ENCODE data around the gene FRMD4A.
"Not testable (repeated sequence)": the region's sequence is repeated elsewhere in the genome, so short reads cannot be mapped to it uniquely, and the experiment has no call there.

FRMD4A gene

DNA sequence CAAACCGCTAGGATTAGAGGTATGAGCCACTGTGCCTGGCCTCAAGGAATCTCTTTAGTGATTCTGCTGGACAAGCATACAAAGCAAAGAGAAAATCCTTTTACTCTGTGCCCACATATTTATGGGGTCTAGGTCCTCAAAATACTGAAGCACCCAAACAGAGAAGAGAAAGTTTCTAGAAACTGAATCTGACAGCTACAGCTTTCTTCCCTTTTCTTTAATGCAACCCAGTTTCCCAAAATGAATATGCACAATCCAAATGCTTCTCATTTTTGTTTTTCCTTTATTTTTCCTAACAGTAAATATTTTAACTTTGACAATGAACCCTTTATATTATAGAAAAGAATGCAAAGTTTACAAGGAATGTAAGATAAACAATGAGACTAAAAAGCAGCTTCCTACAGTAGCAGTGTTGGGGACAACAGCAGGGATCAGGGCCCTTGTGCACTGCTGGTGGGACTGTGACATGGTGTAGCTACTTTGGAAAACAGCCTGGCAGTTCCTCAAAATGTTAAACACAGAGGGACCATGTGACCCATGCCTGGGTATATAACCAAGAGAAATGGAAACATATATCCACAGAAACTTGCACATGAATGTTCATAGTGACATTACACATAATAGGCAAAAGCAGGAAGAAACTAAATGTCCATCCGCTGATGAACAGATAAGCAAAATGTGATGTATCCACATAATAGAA, 418.8 kb downstream of the FRMD4A start:
- DNase-seq (ENCODE audit: low read depth) = no peak

DNA sequence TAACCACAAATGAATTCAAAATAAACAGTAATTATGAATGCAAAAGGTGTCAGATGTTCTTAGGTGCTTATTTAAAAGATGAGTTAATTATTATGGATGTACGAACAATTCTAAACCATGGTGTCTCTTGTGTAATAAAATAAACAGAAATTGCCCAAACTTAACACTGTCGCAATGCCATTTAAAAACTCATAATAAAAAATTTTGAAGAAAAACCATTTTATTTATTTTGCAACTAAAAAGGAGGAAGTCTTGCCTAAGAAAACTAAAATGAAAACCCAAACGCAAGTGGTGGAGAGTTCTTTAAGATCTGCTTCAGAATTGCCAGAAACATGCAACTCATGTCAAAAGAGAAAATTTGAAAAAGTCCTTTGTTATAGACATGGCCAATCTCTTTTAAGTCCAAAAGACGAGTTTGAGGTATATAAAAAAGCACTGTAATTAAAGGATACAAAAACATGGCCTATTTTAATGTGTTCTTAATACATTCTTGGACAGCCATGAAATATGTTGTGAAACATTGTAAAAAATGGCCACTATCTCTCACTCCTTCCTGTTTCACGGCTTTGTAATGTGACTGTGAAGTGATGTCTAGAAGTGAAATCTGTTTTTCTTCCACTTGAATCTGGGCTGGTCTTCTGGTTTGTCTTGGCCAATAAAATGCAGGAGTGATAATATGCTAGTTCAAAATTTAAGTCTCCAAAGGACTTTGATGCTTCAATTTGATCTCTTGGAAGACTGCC, 421.0 kb downstream of the FRMD4A start:
- no peak for DNase-seq (ENCODE audit: low read depth)

DNA sequence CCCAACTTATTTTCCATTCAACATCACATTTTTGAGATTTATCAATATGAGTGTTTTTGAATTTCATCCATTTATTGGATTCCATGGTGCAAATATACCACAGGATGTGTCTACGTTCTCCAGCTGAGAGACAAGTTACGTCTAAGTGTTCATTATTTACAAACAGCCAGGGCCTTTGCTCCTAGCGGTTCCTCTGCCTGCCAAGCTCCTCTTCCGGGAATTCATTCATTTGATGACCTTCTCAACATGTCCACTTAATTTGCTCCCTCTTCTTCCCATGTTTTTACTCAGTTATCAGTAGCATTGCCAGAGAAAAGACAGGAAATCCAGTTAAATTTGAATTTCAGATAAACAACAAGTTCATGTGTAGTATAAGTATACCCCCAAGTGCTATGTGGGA, 422.2 kb downstream of the FRMD4A start:
- no peak for DNase-seq (ENCODE audit: low read depth)

DNA sequence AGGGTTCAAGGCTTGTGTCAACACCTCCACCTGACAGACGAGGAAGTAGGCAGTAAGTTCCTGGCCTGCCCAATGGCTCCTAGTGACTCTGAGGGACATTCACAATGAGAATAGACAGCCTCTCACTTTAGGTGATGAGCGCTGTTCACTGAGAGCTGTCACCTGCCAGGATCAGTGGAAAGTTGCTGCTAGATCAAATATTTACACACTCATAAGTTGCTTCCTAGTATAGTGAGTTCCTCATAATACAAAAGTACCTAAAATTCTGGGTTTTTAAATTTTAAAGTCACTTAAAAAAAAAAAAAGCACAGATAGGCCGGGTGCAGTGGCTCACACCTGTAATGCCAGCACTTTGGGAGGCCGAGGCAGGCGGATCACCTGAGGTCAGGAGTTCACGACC, 423.2 kb downstream of the FRMD4A start:
- no peak for DNase-seq (ENCODE audit: low read depth)

DNA sequence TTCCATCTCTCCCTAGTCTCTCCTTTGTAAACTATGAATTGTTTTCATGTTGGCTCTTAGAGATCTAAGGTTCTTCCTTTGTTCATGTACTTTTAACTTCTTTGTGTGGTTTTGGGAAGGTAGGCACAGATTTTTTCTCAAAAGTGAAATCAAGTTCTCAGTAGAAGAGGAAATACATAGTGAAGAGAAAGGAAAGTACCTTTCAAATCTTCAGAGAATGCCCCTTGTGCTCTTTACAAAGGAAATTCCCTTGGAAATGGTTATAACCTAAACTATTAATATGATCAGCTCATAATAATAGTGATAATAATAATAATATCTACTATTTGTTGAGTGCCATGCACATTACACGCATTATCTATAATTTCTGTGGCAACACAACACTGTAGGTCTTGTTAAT, 425.4 kb downstream of the FRMD4A start:
- no peak for DNase-seq (ENCODE audit: low read depth)

DNA sequence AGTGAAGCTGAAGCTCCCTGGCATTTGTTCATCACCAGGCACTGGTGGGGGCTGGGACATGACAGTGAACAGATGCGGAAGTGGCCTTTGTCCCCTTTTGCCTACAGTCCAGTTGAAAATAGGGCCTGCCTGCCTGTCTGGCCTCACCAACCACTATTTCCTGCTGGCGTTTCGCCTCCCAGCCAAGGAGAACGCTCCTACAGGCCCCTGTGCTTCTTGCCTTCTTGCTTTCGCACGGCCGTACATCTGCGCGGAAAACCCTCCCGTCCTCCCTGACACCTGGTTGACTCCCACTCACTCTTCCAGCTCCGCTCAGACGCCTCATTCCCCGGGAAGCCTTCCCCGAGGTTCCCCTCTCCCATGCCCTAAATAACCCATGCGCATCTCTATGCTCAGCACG, 426.7 kb downstream of the FRMD4A start:
- no peak for DNase-seq (ENCODE audit: low read depth)

DNA sequence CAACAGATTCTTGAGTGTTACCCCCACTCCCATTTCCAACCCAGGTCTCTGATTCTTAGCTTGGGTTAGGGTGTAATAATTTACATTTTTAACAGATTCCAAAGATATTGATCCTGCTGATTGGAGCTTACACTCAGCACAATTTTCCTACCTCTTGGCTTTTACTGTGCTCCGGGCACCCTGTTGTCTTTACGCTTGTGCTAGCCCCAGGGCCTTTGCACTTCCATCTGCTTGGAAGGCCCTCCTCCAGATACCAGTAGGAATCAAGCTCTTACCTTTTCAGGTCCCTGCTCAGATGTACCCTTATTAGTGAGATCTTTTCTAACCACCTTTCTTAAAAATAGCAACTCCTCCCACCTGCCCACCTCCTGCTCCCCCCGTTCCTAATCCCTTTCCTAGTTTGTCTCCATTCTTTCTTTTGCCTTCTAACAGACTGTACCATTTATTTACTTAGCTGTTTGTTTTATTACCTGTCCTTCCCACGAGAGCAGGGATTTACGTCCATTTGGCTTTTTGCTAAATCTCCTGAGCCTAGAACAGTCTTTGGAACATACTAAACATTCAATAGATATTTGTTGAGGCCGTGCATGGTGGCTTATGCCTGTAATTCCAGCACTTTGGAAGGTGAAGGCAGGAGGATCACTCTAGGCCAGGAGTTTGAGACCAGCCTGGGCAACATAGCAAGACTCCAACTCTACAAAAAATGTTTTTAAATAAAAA, 427.7 kb downstream of the FRMD4A start:
- no peak for DNase-seq (ENCODE audit: low read depth)

DNA sequence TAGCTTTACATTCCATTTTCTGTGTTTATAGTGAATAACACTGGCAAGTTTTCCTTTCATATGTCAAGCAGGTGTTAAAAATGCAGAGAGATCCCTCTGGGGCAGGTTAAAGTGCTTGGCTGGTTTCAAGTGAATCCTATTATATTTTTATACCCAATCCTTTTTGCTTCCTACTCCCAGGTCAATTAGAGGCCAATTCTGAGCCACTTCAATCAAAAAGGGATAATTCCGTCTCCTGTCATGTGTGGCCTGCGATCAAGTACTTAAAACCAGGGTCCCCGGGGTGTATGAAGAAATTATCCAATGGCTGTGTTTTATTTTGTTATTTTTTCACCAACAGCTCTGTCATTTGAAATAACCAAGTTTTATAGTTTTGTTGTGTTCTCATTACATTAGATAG, 430.8 kb downstream of the FRMD4A start:
- DNase-seq (ENCODE audit: low read depth) = no peak

DNA sequence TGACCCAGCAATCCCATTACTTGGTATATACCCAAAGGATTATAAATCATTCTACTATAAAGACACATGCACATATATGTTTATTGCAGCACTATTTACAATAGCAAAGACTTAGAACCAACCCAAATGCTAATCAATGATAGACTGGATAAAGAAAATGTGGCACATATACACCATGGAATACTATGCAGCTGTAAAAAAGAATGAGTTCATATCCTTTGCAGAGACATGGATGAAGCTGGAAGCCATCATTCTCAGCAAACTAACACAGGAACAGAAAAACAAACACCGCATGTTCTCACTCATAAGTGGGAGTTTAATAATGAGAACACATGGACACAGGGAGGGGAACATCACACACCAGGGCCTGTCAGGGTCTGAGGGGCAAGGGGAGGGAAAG, 434.6 kb downstream of the FRMD4A start:
- DNase-seq (ENCODE audit: low read depth) = not testable (repeated sequence)

DNA sequence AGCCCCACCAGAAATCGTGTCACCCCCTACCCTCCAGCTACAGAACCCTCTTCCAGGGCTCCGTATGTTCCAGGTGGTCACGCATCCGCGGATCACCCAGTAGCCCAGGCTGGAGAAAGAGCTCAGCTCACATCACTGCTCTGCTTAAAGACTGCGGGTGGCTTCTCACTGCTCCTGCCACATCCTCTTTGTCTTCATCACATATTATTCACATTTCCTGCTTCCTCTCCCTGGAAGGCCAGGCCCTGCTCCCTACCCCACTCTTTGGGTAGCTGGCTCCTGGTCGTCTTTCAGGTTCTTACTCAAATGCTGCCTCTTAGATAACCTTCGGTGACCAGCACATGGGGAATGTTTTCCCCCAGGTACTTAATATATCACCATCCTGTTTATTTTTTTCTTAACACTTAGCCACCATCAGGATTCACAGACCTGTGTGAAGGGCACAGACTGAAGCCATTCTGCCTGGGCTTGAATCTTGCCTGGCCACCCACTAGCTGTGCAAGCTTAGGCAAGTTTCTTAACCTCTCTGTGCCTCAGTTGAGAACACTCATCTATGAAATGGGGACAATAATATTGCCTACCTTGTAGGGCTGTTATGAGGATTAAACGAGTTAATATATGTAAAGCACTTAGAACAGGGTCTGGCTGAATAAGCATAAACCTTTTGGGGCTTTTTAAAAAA, 436.2 kb downstream of the FRMD4A start:
- no peak for DNase-seq (ENCODE audit: low read depth)

DNA sequence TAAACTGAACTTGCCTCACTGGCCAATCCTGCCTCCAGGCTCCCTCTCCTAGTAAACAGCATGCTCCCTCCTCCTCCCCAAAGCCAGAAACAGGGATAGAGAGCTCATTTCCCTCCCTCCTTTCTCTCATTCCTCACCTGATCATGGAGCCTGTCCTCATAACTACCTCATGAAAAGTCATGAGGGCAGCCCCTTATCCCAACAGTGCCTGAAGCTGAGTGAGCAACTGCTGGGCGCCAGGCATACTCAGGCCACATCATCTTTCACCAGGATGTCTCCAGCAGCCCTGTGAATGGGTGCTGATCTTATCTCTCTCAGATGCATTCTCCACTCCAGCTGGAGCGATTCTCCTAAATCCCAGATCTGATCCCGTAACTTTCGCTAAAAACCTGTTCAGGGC, 436.8 kb downstream of the FRMD4A start:
- DNase-seq (ENCODE audit: low read depth) = no peak

DNA sequence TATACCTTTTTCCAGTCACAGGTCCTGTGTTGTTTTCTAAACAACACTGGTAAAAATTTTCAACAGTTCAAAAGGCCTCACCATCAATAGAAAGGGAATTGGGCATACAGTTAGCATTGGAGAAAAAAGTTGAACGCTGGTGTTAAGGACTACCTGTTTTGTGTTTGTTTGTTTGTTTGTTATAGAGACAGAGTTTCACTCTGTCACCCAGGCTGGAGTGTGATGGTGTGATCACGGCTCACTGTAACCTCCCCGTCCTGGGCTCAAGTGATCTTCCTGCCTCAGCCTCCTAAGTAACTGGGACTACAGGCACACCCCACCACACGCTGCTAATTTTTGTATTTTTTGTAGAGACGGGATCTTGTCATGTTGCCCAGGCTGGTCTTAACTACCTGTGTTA, 437.9 kb downstream of the FRMD4A start:
- no peak for DNase-seq (ENCODE audit: low read depth)

DNA sequence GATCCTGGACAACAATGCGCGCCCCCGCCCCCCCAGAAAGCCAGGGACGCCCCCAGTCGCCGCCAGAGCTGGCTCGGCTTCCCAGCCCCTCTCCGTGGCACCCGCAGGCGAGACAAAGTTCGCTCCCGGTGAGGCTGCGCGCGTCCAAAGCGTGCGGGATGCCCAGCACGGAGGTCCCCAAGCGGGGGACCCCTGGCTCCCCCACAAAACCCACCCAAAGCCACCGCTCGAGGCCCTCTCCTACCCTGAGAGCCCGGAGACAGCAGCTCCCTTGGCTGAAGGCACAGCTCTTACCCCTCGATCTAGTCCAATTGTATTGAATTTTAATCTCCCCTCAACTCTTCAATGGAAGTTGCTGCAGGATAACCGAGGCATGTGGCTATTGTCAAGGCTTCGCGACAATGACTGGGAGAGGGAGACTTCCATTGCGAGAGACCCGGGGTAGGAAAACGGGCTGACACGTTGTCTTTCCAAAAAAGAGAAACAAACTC, 438.7 kb downstream of the FRMD4A start:
- DNase-seq (ENCODE audit: low read depth) = no peak

DNA sequence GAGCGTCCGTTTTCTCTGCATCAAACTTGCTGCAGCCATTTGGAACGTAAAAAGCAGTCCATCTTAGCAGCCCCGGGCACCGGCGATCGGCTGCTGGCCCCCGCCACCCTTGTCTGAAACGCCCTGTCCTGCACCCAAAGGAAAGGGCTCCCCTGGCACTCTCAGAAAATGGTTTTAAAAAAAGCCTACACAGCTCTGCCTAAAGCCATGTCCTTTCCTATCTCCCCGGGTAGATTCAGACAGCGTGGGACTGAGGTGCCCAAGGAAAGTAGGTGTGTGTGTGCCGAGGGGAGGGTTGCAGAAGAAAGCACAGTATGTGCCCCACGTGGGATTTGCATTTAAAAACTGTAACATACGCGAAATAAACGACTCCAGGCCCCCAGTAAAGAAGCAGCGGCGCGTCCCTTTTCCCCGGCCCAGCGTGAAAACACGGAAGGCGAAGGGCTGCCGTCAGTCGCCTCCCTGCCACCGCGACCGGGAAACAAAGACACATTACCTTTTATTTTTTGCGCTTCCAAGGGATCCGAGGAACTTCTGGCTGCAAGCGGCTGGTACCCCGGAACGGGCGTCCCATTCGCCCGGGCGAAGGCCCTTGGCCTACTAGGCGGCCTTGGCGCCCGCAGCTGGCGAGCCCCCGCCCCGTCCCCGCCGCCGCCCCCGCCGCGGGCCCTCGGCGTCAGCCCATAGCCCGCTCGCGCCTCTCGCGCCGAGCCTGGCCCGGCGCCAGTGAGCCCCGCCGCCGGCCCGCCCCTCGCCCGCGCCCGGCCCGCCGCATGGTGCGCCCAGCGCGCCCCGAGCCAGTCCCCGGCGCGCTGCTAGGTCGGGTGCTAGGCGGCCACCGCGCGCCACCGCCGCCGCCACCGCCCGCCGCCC, 439.4 kb downstream of the FRMD4A start:
- no peak for DNase-seq (ENCODE audit: low read depth)

DNA sequence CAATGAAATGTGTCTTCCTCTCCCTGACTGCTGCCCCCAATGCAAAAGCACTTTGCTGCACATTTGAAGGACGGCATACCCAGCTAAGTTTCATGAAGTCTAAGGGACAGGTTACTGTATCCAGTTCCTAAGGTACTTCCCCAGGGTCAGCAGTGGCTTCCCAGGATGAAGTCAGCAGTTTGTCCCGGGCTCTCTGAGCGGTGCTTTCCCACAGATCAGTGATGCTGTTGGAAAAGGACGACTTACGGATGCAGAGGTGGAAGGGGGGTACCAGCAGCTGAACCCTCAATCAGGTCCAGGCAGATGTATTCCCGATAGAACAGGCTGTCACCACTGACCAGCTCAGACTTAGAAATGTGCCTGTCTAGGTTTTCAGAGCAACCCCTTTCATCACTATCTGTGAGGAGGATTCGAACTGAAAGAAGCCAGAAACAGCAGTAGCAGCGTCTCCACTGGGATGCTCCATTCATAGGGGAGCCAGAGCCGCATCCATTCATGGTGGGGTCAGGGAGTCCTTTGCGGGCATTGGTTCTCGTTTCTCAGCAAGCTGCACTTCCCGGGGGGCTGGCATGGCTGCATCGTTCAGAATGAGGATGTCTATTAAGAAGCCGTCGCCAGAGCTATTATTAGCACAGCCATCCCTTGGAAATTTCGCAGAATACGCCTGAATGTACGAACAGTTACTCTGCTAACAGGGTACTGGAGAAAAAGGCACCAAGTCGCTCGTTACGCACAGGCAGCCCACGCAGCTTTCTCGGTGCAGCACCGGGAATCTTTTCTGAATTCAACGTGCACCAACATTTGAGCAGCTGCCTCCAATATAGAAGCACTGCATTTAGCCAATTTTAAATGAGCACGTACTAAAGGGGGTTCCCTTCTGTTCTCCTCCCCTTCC, 440.2 kb downstream of the FRMD4A start:
- DNase-seq (ENCODE audit: low read depth) = no peak

DNA sequence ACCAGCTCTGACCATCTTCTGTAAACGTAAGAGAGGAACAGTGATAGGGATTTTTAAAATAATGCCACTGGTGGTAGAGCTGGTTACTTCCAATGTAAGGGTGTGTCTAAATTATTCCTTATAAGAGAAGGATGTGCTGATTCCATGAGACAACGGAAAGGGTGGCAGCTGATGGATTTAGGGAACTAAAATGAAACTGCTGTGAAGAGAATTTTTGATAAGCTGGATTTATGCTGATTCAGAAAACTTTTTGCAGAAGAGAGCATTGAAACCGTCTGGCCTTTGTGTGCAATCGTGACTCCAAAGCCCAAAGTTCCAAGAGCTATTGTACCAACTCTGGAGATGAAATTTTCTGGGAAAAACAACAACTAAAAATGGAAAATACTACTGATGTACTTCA, 443.0 kb downstream of the FRMD4A start:
- no peak for DNase-seq (ENCODE audit: low read depth)

DNA sequence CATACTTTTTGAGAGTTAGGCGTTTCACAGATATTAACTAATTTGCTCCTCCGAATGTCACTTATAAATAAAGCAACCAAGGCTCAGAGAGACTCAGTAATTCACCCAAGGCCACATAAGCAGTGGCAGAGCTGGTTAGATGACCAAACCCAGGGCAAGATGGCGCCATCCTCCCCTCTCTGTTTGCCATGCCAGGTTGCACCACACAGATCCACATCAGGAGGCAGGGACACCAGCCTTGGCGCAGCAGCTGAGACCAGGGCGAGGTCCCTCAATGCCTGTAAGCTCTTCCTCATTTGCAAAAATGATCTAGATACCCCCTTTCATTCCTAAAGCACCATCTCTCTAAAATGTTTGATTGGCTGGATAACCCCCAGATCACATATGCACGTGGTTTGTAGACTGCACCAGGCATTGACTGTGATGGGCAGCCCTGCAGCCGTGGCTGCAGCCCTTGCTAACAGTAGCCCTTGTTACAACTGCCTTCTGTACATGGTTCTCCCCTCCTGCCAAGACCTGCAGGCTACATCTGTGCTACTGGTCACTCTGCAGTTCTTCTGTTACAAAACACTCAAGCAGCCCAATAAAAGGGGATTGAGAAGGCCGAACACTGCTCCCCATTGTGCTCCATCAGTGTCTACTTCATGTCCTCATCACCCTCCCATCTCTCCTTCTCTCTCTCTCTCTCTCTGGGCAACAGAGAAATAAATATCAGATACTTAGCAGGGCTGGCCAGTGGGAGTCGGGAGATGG, 445.3 kb downstream of the FRMD4A start:
- DNase-seq (ENCODE audit: low read depth) = no peak

DNA sequence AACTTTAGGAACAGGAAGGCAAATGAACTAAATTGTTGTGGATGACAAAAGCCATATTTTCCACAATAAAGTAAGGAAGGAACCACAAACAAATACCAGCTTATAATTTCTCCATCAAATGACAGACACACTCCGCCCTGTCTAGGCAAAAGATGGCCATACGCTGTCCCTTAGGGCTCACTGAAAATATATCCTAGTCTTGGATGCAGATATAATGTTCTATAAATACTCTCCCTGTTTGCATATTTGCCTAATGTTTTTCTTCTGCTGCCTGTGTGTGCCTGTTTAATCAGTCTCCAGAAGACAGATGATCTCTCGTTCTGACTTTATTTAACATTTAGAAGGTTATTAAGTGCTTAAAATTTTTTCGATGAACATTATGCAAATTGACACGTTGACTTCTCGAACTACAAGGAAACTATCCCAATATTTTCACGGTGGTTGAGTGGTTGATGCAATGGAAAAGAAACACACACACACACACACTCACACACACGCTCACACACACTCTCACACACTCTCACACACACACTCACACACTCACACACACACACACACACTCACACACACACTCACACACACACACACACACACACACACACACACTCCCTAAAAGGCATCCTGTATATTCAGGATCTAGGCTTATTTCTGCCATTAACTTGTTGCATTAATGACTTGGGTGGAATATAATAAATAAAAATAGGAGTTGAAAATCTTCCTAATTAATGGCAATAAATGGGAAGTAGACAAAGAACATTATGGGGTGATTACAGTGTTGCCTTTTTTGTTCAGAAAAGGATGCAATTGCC, 446.9 kb downstream of the FRMD4A start:
- no peak for DNase-seq (ENCODE audit: low read depth)

Data from stimulated activated CD8-positive, alpha-beta memory T cell treated with anti-CD3 and anti-CD28 coated beads, Interleukin-12 subunit alpha, Interleukin-12 subunit beta, amount 100 ng/mL, for 1 hour (primary cell).